HG03432 (cell line): ENCODE data around the gene FASTK.

Experiments used
- ATAC-seq: cut with Tn5 transposase; IDR thresholded peaks from one replicate; pipeline ENCODE4 v1.9.1; 2021; ENCODE audit warnings: mild to moderate bottlenecking, moderate library complexity; ENCODE audit not compliant: unreplicated experiment

The FASTK gene

GRCh38 chr7:151068069-151068773 lies 12.4 kb downstream of the FASTK start:
- ATAC-seq, result no peak

GRCh38 chr7:151066273-151066974 lies 14.2 kb downstream of the FASTK start:
- no peak for ATAC-seq

GRCh38 chr7:151065516-151065915 lies 15.1 kb downstream of the FASTK start:
- no peak for ATAC-seq

- no peak for ATAC-seq
Observed at GRCh38 chr7:151064993-151065392, 15.6 kb downstream of the FASTK start.

DNA sequence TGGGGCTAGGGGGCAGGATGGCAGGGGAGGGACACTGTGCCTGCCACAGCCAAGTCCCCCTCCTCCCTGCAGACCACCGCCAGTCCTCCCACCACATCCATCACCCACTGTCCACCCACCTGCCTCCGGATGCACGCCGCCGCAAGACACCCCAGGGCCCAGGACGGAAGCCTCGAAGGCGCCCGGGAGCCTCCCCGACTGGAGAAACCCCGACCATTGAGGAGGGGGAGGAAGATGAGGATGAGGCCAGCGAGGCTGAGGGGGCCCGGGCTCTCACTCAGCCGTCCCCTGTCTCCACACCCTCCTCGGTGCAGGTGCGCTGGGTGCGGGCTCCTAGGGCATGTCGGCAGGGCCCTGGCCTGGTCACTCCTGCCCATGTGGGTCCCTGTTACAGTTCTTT lies 16.2 kb downstream of the FASTK start:
- no peak for ATAC-seq

DNA sequence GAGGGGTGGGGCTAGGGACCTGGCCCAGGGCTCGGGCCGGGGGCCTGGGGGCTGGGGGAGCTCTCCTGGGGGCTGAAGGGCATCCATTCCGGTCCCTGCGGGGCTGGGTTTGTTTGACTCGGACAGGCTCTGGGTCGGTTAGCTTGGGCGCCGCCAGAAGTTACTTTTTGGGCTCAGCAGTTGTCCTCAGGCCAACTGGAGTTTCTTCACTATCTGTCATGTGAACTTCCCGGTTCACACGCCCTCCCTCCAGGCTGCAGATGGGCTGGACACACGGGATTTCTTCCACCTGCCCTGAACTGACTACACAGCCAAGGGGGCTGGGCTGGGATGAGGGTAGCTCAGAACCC lies 17.4 kb downstream of the FASTK start:
- no peak for ATAC-seq

DNA sequence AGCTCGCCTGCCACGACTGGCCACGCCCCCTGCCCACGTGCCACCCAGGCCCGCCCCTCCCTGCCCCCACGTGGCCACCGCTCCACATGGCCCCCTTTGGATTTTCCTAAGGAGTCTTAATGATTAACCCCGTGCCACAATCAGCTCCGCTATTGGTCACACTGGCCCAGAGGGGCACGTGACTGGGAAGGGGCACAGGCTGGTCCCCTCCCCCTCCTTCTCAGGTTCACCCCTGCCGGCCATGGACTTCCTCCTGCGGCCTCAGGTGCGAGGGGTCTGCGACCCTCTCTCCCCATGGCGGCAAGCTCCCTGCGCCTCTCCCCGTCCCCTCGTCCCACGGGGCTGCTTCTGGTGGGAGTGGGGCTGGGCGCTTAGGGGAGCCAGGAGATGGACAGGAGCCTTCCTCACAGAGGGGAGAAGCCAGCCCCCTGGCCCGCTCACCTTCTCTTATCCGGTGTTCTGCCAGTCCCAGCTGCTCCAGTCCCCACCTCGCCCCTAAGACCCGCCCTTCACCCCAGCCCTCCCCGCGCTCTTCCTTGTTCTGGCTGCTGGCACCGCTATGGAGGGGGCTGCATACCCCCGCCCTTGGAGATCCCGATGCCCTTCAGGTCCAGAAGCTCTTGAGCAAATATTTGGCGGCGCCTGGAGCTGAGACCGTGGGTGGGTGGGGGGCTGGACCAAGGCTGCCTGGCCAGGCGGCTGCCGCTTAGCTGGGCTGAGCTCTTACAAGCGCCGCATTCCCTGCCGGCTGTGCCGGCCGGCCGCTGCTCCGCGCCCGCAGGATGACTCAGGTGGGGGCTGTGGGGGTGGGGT lies 18.0 kb downstream of the FASTK start:
- no peak for ATAC-seq

DNA sequence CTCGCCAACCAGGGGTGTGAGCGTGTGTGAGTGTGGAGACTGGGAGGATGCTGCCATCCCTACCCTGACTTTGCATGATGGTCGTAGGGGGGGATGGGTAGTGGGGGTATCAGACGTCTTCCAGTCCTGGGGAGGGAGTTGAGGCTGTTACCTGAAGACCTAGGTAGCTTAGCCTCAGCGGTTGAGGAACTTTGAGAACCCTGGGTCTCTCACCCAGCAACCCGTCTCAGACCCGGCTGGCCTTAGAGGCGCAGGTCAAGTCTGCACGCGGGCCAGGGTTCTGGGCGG lies 18.6 kb downstream of the FASTK start:
- ATAC-seq, result no peak

- ATAC-seq, result no peak
Observed at GRCh38 chr7:151061213-151062110, 19.1 kb downstream of the FASTK start.

- no peak for ATAC-seq
Observed at GRCh38 chr7:151060416-151061212, 20.0 kb downstream of the FASTK start.

GRCh38 chr7:151060113-151060415 lies 20.5 kb downstream of the FASTK start:
- ATAC-seq, result no peak

DNA sequence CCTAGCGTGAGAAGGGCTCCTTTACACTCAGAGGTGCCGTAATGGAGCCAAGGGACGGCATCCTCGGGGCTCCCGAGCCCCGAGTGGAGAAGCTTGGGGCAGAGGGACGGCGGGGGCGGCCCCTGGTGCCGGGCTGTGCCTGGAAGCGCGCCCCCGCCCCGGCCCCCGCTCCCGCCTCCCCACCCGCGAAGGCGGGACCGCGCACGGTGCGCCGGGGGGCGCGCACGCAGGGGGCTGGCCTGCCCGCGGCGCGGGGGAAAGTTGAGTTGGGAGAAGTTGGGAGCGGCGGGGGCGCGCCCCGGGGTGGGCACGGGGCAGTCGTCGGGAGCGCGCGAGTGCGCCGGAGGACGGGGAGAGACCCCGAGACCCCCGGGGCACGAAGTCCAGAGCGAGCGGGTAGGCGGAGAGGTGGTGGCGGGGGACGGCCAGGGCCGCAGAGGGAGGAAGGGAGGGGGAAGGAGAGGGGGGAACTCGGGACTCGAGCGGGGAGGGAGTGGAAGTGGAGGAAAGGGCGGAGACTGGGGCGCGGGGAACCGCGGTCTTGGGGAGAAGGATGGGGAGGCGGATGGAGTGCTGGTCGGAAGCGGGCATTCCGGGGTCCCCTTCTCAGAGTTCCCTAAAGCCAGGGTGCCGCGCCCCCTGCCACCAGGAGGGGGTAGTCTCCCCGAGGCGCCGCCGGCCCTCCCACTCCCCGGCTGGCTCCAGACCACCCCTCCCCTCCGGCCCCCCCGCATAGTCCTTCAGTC lies 21.1 kb downstream of the FASTK start, which contains the start of gene SLC4A2:
SLC4A2 (plus strand) TSS at position 223 of the 746 bp plus-strand sequence. CDS start 2,399 bp downstream, outside the sequence.
- peak; percentile 36 for ATAC-seq

- no peak for ATAC-seq
Observed at GRCh38 chr7:151058781-151059366, 21.7 kb downstream of the FASTK start.

GRCh38 chr7:151057989-151058780 lies 22.4 kb downstream of the FASTK start:
- ATAC-seq, result peak; percentile 89

DNA sequence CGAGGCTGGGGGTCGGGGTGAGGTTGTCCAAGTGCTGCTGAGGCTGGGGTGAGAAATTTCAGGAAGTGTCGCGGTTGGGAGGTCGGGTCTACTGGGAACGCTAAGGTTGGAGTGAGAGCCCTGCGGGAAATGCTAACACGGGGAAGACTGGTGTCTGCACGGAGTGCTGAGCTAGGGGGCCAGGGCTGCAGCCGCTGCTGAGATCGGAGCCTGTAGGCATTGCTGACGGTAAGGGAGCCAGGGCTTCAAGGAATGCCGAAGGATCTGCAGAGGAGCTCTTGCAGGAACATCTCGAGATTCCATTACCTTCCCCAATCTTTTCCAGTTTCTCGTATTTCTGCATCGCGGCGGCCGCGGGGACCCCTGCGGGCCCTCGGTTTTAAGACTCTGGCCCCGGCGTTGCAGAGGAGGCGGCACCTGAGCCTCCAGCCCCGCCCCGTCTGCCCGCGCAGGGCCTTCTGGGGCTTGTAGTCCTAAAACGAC lies 23.1 kb downstream of the FASTK start, which contains the start of gene CDK5:
CDK5 (minus strand) TSS at position 392 of the 483 bp plus-strand sequence; CDS start at position 343, 49 bp downstream.
- ATAC-seq, result peak; percentile 10

DNA sequence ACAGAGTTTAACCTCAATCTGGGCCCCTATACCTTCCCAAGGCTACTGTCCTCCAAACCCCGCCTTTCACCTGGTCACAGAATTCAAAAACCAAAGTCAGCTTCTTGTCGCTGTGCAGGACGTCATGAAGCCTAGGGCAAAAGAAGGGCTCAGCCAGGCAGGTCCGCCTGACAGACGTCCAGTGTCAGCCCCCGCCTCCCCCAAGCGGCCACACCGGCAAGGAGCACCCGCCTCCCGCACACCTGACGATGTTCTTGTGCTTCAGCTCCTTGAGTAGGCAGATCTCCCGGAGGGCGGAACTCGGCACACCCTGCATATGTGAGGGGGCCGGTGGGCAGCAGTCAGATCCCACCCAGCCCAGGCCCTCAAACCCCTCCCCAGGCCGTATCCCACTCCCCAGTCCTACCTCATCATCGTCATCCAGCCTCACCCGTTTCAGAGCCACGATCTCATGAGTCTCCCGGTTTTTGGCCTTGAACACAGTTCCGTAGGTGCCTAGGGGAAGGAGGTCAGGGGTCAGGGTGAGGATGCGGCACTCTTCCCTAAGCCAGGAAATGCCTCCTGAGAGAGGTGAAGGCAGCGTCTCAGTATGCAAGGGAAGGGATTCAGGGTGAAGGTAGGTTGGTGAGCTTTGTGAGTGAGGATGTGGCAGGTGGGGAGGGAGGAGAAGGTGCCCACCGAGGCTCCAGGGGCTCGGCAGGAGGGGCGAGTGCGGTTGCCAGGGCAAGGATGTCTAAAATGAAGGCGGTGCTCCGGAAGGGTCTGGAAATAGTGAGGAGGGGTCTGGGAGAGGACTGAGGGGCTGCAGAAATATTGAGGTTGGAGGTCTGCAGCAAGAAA lies 23.7 kb downstream of the FASTK start:
- no peak for ATAC-seq

DNA sequence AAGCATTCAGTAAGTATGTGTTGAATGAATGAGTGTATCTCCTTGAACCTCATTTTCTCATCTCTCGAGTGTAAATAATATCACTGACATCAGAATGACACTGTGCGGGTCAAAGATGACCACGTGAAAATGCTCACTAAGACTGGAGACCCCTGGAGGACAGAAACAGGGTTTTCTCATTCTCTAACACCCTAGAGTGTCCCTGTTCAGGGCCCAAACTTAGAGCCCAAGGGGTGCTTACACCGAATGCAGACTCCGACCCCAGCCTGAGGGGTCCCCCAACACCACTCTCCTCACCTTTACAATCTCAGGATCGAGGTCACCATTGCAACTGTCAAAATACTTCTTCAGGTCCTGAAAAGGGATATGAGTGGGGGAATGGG lies 24.3 kb downstream of the FASTK start:
- ATAC-seq, result no peak
